Activated T-cell treated with anti-CD3 and anti-CD28 coated beads for 4 hours (primary cell): Measurements from ENCODE around the gene HES7.
"Not testable (repeated sequence)": the region's sequence is repeated elsewhere in the genome, so short reads cannot be mapped to it uniquely, and the experiment has no call there.

ENCODE experiments used
- DNase-seq: peaks from one replicate; pipeline ENCODE4 v3.0.0-alpha.2; 2020

HES7 gene

DNA sequence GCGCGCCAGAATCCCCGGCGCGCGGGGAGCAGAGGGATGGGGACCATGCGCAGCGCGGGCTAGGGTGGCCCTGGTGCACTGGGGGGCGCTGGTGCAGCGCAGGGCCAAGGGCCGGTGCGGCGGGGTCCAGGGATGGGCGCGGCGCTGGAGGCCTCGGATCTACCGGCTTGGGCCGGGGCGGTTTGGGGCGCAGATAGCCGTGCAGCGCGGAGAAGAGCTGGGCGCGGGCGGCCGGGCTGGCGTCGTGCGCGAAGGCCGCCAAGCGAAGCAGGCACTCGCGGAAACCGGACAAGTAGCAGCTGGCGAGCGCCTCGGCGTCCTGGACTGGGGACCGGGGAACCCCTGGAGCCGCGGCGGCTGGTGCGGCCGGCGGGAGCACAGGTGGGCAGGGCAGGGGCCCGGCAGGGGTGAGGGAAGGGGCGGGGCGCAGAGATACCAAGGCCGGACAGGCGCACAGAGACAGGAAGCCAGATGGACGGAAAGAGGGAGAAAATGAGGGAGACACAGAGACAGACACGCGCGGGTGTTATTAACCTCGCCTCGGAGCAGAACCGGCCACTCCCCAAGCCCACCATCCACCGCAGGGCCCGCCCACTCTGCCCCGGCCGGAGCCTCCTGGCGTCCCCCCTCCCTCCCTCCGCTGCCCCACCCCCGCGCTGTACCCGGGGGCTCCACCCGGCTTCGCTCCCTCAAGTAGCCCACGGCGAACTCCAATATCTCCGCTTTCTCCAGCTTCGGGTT lies 2.1 kb downstream of the HES7 start:
- no peak for DNase-seq

- no peak for DNase-seq
Measured at GRCh38 chr17:8121407-8121680, 2.6 kb downstream of the HES7 start.

- peak; percentile 75 for DNase-seq
Measured at GRCh38 chr17:8120520-8121406, 3.1 kb downstream of the HES7 start.

GRCh38 chr17:8119581-8120519 lies 4.1 kb downstream of the HES7 start:
- peak; percentile 81 for DNase-seq

- DNase-seq = peak; percentile 78
Measured at GRCh38 chr17:8118769-8119580, 4.9 kb downstream of the HES7 start.

DNA sequence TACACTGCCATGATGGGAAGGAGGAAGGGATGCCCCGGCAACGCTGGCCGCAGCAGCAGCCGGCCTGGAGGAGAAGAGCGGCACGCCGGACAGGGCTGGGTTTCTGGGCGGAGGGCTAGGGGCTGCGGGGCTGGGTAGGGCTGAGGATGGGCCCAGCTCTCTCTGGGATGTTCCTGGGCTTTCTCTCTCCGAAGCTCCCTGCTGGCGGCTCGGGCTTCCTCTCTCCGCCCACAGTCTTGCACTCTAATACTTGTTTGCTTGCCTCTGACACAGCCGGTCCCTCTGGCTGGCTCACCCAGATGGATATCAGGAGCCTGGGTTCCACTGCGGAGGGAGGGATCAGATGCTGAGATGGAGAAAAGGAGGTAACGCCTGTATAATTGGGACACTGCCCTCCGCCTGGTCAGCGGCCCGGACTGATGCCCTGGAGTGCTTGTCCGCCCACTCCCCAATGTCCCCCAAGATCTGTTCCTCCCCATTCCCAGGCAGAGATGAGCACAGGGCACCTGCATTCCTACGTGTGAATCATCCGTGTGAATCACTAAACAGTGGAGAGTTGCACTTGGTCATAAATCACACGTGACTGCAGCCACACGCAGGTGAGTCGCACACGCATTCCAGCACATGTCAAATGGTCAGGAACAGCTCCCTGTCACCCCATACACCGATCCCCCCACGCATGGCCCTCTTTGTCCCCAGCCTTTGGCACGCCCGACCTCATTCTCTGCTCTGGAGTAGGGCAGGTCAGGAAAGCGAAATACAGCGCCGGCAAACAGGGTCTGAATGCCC lies 5.7 kb downstream of the HES7 start, which contains the start of gene ALOXE3:
Gene ALOXE3, minus strand, starts transcription at position 535 of the 789 bp plus-strand sequence. Its CDS starts 524 bp downstream, at position 11.
- DNase-seq = no peak

DNA sequence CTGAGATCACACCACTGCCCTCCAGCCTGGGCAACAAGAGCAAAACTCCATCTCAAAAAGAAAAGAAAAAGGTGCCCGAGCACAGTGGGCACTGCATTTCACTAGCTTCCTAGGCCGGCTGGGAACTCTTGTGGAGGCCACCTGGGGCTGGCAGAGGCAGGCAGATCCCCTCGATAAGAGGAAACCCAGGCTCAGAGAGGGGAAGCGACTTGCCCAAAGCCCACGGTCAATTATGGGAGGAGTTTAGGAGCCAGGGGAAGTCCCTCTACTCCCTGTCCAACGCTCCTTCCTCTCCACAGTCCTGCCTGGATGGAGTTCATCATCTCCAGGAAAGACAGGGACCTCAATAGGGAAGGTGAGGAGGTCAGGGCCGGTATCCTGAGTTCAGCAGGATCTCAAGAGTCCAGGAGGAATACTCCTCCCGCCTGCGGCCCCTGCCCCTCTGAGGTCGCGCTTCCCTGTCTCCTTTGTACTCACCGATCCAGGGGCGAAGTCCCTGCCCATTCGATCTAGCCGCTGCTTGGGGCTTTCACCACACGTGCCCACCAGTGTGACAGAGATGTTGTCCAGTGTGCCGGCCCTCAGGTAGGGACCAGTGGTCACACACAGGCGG lies 6.4 kb downstream of the HES7 start:
- DNase-seq = no peak

- no peak for DNase-seq
Measured at GRCh38 chr17:8116776-8117175, 7.1 kb downstream of the HES7 start.

DNA sequence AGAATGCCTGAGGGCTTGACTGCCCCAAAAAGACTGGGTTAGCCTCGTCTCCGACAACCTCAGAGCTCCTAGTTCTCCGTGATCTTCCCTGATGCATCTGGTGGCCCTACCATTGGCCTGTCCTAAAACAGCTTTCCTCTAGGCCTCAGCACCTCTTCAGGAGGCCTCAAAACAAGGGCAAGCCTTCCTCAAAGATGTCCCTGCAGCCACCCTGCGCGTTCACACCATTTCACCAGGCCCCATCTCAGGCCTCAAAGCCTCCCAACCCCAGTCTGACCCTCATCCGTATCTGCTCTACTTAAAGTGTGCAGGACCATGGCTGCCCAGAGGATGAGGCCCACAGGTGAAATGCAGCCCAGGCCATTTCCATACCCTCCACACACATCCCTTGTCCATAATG lies 13.0 kb downstream of the HES7 start:
- DNase-seq = no peak

GRCh38 chr17:8110456-8110804 lies 13.5 kb downstream of the HES7 start:
- DNase-seq = no peak

DNA sequence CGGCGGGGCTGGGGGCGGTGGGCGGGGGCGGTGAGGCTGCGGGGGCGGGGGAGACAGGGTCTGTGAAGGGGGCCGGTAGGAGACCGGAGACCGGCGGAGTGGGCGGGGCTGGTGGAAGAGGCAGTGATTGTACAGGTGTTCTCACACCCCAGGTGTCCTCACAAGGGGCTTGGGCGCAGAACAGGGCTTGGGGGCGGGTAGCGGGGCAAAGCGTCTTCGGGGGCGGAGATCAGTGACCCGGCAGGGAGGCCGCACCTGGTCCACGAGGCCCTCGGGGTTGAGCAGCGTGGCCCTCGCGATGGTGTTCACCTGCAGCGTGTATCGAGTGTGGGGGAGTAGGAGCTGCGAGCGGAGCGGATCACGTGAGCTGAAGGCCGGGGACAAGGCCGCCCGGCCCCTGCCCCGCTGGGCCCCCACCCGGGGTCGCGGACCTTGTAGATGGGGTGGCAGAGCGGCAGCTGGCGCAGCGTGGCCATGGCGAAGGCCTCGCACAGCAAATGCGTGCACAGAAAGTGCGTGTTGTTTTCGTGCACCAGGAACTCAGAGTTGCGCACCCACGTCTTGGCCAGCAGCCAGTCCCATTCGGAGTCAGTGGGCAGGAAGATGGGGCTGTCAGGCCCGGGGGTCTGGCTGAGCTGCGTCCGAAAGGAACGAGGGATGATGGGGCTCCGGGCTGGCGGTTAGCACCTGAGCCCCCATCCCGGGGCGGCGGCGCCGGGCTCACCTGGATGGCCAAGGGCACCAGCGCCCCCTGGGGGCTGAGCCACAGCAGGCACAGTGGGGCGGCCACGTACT lies 14.0 kb downstream of the HES7 start:
- DNase-seq = peak; percentile 70

DNA sequence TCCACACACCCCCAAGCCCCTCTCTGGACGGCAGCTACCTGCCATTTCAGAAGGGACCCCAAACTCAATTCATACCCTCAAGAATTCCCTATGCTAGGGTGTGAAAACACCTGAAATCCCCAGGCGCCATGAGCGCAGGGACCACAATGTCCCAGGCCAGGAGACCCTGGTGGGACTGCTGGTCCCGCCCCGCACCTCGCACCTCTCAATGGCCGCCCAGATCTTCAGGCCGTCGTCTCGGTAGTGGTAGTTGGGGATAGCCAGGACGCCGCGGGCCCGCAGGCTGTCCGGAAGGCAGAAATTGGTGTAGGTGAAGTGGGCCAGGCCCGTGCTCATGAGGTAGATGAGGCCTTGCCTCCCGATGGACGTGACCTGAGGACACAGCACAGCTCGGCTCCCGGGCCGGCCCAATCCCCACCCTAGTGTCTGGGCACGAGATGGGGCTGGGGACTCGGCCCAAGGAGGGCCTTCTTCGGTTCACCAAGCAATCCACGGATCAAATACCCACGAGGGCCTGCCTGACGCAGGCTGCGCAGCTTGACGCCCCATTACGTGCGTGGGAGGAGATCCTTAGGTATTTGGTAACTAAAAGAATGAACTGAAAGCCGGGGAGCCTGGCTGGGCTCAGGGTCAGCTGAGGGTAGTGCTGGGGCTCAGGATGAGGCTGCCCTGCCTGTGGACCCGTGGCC lies 14.8 kb downstream of the HES7 start:
- no peak for DNase-seq

GRCh38 chr17:8106980-8107379 lies 16.9 kb downstream of the HES7 start:
- DNase-seq = not testable (repeated sequence)

GRCh38 chr17:8105957-8106398 lies 17.9 kb downstream of the HES7 start:
- DNase-seq = no peak

DNA sequence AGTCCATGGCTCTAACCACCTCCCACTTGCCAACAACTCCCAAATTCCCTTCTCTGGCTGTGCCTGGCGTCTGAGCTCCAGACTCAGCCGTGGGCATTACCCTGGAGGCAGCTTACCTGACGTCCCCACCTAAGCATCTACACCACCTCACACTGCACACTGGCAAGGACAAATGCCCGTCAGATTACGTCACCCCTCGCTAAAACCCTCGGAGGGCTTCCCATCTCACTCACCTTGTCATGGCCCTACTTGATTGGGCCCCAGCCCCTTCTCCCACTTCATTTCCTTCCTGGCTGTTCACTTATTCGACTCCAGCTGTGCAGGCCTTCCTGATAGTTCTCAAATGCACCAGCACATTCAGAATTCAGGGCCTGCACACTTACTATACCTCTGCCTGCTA lies 19.0 kb downstream of the HES7 start:
- no peak for DNase-seq

DNA sequence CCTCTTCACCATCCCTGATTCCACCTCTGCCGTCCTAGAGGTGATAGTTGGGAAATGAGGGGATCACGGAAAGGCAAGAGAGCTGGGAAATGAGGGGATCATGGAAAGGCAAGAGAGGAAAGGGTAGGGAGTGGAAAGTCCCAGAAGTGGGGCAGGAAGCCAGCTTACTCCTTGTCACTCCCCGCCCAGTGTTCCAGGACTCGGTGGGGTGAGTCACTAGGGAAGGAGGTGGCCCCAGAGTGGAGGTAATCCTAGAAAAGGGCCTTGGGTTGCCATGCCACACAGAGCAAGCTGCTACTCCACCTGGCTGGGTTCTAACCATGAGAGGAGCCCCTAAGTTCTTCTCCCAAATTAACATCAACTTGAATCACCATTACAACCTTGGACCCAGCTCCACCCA lies 20.4 kb downstream of the HES7 start:
- no peak for DNase-seq

DNA sequence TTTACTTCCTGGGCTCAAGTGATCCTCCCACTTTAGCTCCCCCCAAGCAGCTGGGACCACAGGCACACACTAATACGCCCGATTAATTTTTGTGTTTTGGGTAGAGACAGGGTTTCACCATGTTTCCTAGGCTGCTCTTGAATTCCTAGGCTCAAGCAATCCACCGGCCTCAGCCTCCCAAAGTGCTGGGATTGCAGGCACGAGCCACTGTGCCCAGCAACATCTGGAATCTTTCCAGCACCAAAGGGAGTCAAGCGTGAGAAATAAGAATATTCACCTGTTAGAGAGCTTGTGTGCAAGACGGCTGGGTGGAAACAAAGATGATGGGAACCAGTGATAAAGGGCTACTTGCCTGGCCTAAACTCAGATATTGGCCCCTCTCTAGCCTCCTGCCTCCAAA lies 22.2 kb downstream of the HES7 start:
- no peak for DNase-seq

DNA sequence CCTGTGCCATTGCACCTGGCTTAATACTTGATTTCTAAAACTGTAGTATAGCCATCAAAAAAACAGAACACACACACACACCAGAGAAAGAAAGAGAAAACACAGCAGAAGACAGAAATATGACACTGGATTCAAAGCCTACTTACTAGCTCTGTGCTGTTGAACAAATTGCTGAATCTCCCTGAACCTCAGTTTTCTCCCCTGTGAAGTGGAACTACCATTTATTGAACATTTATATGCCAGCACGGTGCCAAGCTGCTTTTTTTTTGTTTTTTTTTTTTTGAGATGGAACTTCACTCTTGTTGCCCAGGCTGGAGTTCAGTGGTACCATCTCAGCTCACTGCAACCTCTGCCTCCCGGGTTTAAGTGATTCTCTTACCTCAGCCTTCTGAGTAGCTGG lies 23.1 kb downstream of the HES7 start:
- DNase-seq = no peak

GRCh38 chr17:8100111-8100510 lies 23.8 kb downstream of the HES7 start:
- no peak for DNase-seq

DNA sequence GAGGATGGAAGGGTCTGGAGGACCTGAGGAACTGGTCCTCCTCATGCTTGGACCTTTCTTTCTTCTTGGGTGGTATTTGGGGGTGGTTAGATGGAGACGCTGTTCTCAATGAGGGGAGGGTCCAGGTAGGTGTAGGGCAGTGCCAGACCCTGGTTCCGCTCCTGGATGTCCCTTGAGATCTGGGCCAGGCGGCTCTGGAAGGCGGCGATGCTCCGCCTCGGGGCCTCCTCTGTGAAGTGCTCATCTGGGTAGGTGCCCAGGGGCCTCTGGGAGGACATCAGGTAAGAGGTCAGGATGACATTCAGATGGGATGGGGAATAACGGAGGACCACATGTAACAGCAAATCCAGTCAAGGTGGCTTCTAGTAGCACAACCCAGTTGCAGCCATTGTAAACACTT lies 27.4 kb downstream of the HES7 start:
- no peak for DNase-seq
